Dermis blood vessel endothelial cell (primary cell): Measurements from ENCODE around the gene NR6A1. TPM values are rescaled to one million over a fixed set of nuclear protein-coding genes. Genes with fewer than 3 reads are reported as not detected.

ENCODE experiments used
- DNase-seq: peaks from one replicate; pipeline ENCODE4 v3.0.0; 2010
- total RNA-seq: library from RNA; depleted of rRNA; stranded (reverse); fragments of >200 nt; gene quantifications from 2 replicates; pipeline ENCODE4 v1.2.3, GENCODE V29; 2014

Gene NR6A1
- total RNA-seq, 1 donor from 2014 or later, result 2.9 TPM

GRCh38 chr9:124562328-124562727, 208.8 kb downstream of the NR6A1 start:
- no peak for DNase-seq

- DNase-seq, result no peak
Measured at GRCh38 chr9:124559871-124560270, 211.2 kb downstream of the NR6A1 start.

GRCh38 chr9:124558777-124559470, 212.2 kb downstream of the NR6A1 start:
- DNase-seq, result no peak

- no peak for DNase-seq
Measured at GRCh38 chr9:124557895-124558294, 213.2 kb downstream of the NR6A1 start.

GRCh38 chr9:124555043-124555442, 216.1 kb downstream of the NR6A1 start:
- no peak for DNase-seq

- DNase-seq, result no peak
Measured at GRCh38 chr9:124553738-124554137, 217.4 kb downstream of the NR6A1 start.

- DNase-seq, result no peak
Measured at GRCh38 chr9:124552273-124552605, 218.9 kb downstream of the NR6A1 start.

GRCh38 chr9:124551472-124552272, 219.4 kb downstream of the NR6A1 start:
- peak; percentile 64 for DNase-seq

GRCh38 chr9:124550072-124550471, 221.0 kb downstream of the NR6A1 start:
- no peak for DNase-seq

- DNase-seq, result no peak
Measured at GRCh38 chr9:124549016-124549415, 222.1 kb downstream of the NR6A1 start.

- DNase-seq, result no peak
Measured at GRCh38 chr9:124544535-124544934, 226.6 kb downstream of the NR6A1 start.

GRCh38 chr9:124541824-124542223, 229.3 kb downstream of the NR6A1 start:
- no peak for DNase-seq

GRCh38 chr9:124537926-124538325, 233.2 kb downstream of the NR6A1 start:
- DNase-seq, result no peak

- no peak for DNase-seq
Measured at GRCh38 chr9:124535846-124536245, 235.3 kb downstream of the NR6A1 start.

- no peak for DNase-seq
Measured at GRCh38 chr9:124532897-124533296, 238.2 kb downstream of the NR6A1 start.

GRCh38 chr9:124531115-124531514, 240.0 kb downstream of the NR6A1 start:
- DNase-seq, result no peak

- DNase-seq, result no peak
Measured at GRCh38 chr9:124530246-124530645, 240.9 kb downstream of the NR6A1 start.

- DNase-seq, result no peak
Measured at GRCh38 chr9:124527781-124528180, 243.3 kb downstream of the NR6A1 start.

GRCh38 chr9:124526174-124526573, 244.9 kb downstream of the NR6A1 start:
- no peak for DNase-seq

- no peak for DNase-seq
Measured at GRCh38 chr9:124522121-124523098, 248.7 kb downstream of the NR6A1 start.

- no peak for DNase-seq
Measured at GRCh38 chr9:124521142-124521541, 250.0 kb downstream of the NR6A1 start.

- DNase-seq, result no peak
Measured at GRCh38 chr9:124520206-124520596, 250.9 kb downstream of the NR6A1 start.

GRCh38 chr9:124518116-124518515, 253.0 kb downstream of the NR6A1 start:
- no peak for DNase-seq
